ENCODE measurements around the gene EBI3. TPM values are rescaled to one million over a fixed set of nuclear protein-coding genes. Genes with fewer than 3 reads are reported as not detected.

EBI3 gene
- total RNA-seq, 2 experiments from 2014 or later: not detected

- no peak overlapping the region for H3K4me3 ChIP-seq (ENCODE audit: low read depth, low read length, poor library complexity, severe bottlenecking)
- no peak overlapping the region for H3K4me2 ChIP-seq (ENCODE audit: low read length)
- no peak for DNase-seq (ENCODE audit: low spot score)
- no peak overlapping the region for H3K27ac ChIP-seq (ENCODE audit: low read depth, low read length, poor library complexity, severe bottlenecking)
- H3K79me2 ChIP-seq (ENCODE audit: insufficient read depth, low read depth, low read length): no peaks in the 10 kb centered on the region
- no peaks in the 10 kb centered on the region for H4K20me1 ChIP-seq (ENCODE audit: insufficient read depth, low read length)
- no peaks in the 10 kb centered on the region for H3K36me3 ChIP-seq (ENCODE audit: insufficient read depth, low read length)
- intact Hi-C loops (cut with micrococcal nuclease; ENCODE audit: unreplicated experiment): no loop called here
- peaks cover 8% of the 10 kb centered on the region for H3K9me3 ChIP-seq (ENCODE audit: low read length)
- H2AFZ ChIP-seq (ENCODE audit: low read length): no peak overlapping the region
- TF ChIP-seq CTCF (conservative IDR thresholded peaks at IDR 0.05; ENCODE audit: low read length) (no peak), EZH2phosphoT487 (IDR thresholded peaks at IDR 0.05; ENCODE audit: borderline replicate concordance, low read depth, low read length) (no peak)
- H3K9me2 ChIP-seq (ENCODE audit: insufficient read depth, low read length): no peaks in the 10 kb centered on the region
- POLR2A ChIA-PET: interaction anchor here (0.6 kb wide), 1 partner anchor 426 kb away, joined by 6 read pairs; no protein-coding TSS in a partner anchor
- BruUV-seq (replicated peaks): no TSS peak
- CTCF ChIA-PET (ENCODE audit: unreplicated experiment): no interaction called here
- no peaks in the 10 kb centered on the region for H3K4me1 ChIP-seq (ENCODE audit: insufficient read depth, low read length, poor library complexity, severe bottlenecking)
Measured at GRCh38 chr19:4197625-4198466, 31.5 kb upstream of the EBI3 start.

DNA sequence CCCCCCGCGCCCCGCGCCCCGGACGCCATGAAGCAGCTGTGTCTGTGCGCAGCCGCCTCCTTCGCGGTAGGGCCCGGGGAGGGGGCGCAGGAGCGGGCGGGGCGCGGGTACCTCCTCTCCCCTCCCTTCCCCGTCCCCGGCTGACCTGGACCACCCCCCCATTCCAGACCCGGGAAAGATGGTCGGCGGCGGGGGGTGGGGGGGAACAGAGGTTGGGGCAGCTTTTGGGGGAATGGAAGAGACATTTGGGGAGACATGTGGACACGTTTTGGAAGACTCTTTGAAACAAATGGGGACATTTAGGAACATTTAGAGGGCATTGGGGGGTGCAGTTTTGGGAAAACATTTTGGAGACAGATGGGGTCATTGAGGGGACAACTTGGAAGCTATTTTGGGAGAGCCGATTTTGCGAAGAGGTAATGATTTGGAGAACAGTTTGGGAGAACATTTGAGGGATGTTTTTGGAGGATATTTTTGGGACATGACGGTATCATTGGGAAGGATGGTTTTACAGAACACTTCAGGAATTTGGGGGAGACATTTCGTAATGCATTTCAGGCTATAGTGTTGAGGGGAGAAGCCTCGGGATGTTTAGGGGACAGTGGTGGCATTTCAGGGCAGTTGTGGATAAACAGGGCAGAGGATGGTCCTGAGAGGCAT lies 30.7 kb upstream of the EBI3 start:
- Histone ChIP-seq H3K4me1 (ENCODE audit: insufficient read depth, low read length, poor library complexity, severe bottlenecking) (no peaks in the 10 kb centered on the region), H3K79me2 (ENCODE audit: insufficient read depth, low read depth, low read length) (no peaks in the 10 kb centered on the region), H3K27ac (ENCODE audit: low read depth, low read length, poor library complexity, severe bottlenecking) (no peak overlapping the region), H3K4me2 (ENCODE audit: low read length) (no peak overlapping the region), H4K20me1 (ENCODE audit: insufficient read depth, low read length) (no peaks in the 10 kb centered on the region), H2AFZ (ENCODE audit: low read length) (no peak overlapping the region), H3K4me3 (ENCODE audit: low read depth, low read length, poor library complexity, severe bottlenecking) (no peak overlapping the region), H3K36me3 (ENCODE audit: insufficient read depth, low read length) (no peaks in the 10 kb centered on the region), H3K9me2 (ENCODE audit: insufficient read depth, low read length) (no peaks in the 10 kb centered on the region), H3K9me3 (ENCODE audit: low read length) (peaks cover 8% of the 10 kb centered on the region)
- no peak for DNase-seq (ENCODE audit: low spot score)
- ChIA-PET CTCF (ENCODE audit: unreplicated experiment) (no interaction called here), POLR2A (no interaction called here)
- BruUV-seq (replicated peaks): no TSS peak
- TF ChIP-seq CTCF (conservative IDR thresholded peaks at IDR 0.05; ENCODE audit: low read length) (no peak), EZH2phosphoT487 (IDR thresholded peaks at IDR 0.05; ENCODE audit: borderline replicate concordance, low read depth, low read length) (no peak)
- intact Hi-C loops (cut with micrococcal nuclease; ENCODE audit: unreplicated experiment): no loop called here

All from OCI-LY7 (cell line).